MG63 (cell line): Measurements from ENCODE around the gene KIF24. TPM values are rescaled to one million over a fixed set of nuclear protein-coding genes. Genes with fewer than 3 reads are reported as not detected.
"Not testable (repeated sequence)": the region's sequence is repeated elsewhere in the genome, so short reads cannot be mapped to it uniquely, and the experiment has no call there.

ENCODE experiments used
- DNase-seq: peaks from one replicate; pipeline ENCODE4 v3.0.0-alpha.2; 2020
- H3K27me3 ChIP-seq: fragments of 250-450 bp; sonication (Bioruptor Pico); 2 replicates; pipeline ENCODE4 v1.5.1; 2020; ENCODE audit warnings: mild to moderate bottlenecking, moderate library complexity
- H3K36me3 ChIP-seq: fragments of 250-450 bp; sonication (Bioruptor Pico); 2 replicates; pipeline ENCODE4 v1.5.1; 2020; ENCODE audit warnings: mild to moderate bottlenecking, moderate library complexity
- H3K4me3 ChIP-seq: fragments of 250-450 bp; sonication (Bioruptor Pico); 2 replicates; pipeline ENCODE4 v1.5.1; 2020; ENCODE audit warnings: mild to moderate bottlenecking, moderate library complexity
- H3K9me3 ChIP-seq: fragments of 250-450 bp; sonication (Bioruptor Pico); 2 replicates; pipeline ENCODE4 v1.5.1; 2020; ENCODE audit warnings: mild to moderate bottlenecking, moderate library complexity
- total RNA-seq: library from RNA; depleted of rRNA; stranded (reverse); fragments of >200 nt; shearing (Covaris generic); gene quantifications from 2 replicates; pipeline ENCODE4 v1.2.3, GENCODE V29; 2014; ENCODE audit warnings: low replicate concordance; rRNA removed

The KIF24 gene
- total RNA-seq, 1 experiment from 2014 or later = 1.7 TPM

- not testable (repeated sequence) for H3K9me3 ChIP-seq, H3K27me3 ChIP-seq, H3K4me3 ChIP-seq, DNase-seq, H3K36me3 ChIP-seq
These were observed 20.8 kb downstream of the KIF24 start for GRCh38 chr9:34308316-34308715.

GRCh38 chr9:34301064-34301463 lies 28.0 kb downstream of the KIF24 start:
- H3K9me3 ChIP-seq, H3K36me3 ChIP-seq, H3K27me3 ChIP-seq, H3K4me3 ChIP-seq, DNase-seq: not testable (repeated sequence)

GRCh38 chr9:34292552-34292951 lies 36.5 kb downstream of the KIF24 start:
- H3K36me3 ChIP-seq = no peaks in the 10 kb centered on the region
- H3K27me3 ChIP-seq = no peaks in the 10 kb centered on the region
- DNase-seq = no peak
- no peaks in the 10 kb centered on the region for H3K9me3 ChIP-seq
- no peak overlapping the region for H3K4me3 ChIP-seq

- Histone ChIP-seq H3K9me3 (no peaks in the 10 kb centered on the region), H3K36me3 (no peaks in the 10 kb centered on the region), H3K4me3 (no peak overlapping the region), H3K27me3 (no peaks in the 10 kb centered on the region)
- DNase-seq = no peak
These were observed 37.6 kb downstream of the KIF24 start for GRCh38 chr9:34291423-34291822.

- no peaks in the 10 kb centered on the region for H3K9me3 ChIP-seq
- H3K27me3 ChIP-seq = no peaks in the 10 kb centered on the region
- no peak for DNase-seq
- H3K4me3 ChIP-seq = no peak overlapping the region
- H3K36me3 ChIP-seq = no peaks in the 10 kb centered on the region
These were observed 38.0 kb downstream of the KIF24 start for GRCh38 chr9:34291023-34291422.

GRCh38 chr9:34289159-34289558 lies 39.9 kb downstream of the KIF24 start:
- H3K36me3 ChIP-seq = no peaks in the 10 kb centered on the region
- H3K27me3 ChIP-seq = no peaks in the 10 kb centered on the region
- no peaks in the 10 kb centered on the region for H3K9me3 ChIP-seq
- H3K4me3 ChIP-seq = no peak overlapping the region
- no peak for DNase-seq

GRCh38 chr9:34282096-34282495 lies 47.0 kb downstream of the KIF24 start:
- H3K27me3 ChIP-seq = no peaks in the 10 kb centered on the region
- no peak overlapping the region for H3K4me3 ChIP-seq
- H3K9me3 ChIP-seq = no peaks in the 10 kb centered on the region
- H3K36me3 ChIP-seq = no peaks in the 10 kb centered on the region
- DNase-seq = no peak

- Histone ChIP-seq H3K36me3 (no peaks in the 10 kb centered on the region), H3K4me3 (no peak overlapping the region), H3K9me3 (no peaks in the 10 kb centered on the region), H3K27me3 (no peaks in the 10 kb centered on the region)
- DNase-seq = no peak
These were observed 49.7 kb downstream of the KIF24 start for GRCh38 chr9:34279411-34279810.

Other genes with a start within 250 kb of the KIF24 start
- gene DCAF12, start 202.6 kb downstream of the KIF24 start, total RNA-seq = 12.8 and 13.2 TPM in 2 replicates
- gene UBAP1, start 150.2 kb downstream of the KIF24 start, total RNA-seq = 24.3 and 33.5 TPM in 2 replicates
- gene NUDT2, start 301 bp upstream of the KIF24 start, total RNA-seq = 6.6 and 19.3 TPM in 2 replicates
- 0.23 TPM in 1 of 2 replicates, not detected in the other for gene MYORG, start 47.6 kb upstream of the KIF24 start, total RNA-seq
- gene FAM219A, start 129.3 kb upstream of the KIF24 start, total RNA-seq = 3.1 and 7.7 TPM in 2 replicates
- not detected in 2 replicates for gene DNAI1, start 129.5 kb upstream of the KIF24 start, total RNA-seq
- gene ENHO, start 193.7 kb upstream of the KIF24 start, total RNA-seq = 0.20 TPM in 1 of 2 replicates, not detected in the other